Activated effector memory CD4-positive, alpha-beta T cell treated with anti-CD3 and anti-CD28 coated beads, Interleukin-2, amount 50 U/mL, for 16 hours (primary cell): ENCODE data around the gene ADH1A.
"Not testable (repeated sequence)": the region's sequence is repeated elsewhere in the genome, so short reads cannot be mapped to it uniquely, and the experiment has no call there.

Experiments
- DNase-seq: peaks from one replicate; pipeline ENCODE4 v3.0.0-alpha.2; 2020

Gene ADH1A

DNA sequence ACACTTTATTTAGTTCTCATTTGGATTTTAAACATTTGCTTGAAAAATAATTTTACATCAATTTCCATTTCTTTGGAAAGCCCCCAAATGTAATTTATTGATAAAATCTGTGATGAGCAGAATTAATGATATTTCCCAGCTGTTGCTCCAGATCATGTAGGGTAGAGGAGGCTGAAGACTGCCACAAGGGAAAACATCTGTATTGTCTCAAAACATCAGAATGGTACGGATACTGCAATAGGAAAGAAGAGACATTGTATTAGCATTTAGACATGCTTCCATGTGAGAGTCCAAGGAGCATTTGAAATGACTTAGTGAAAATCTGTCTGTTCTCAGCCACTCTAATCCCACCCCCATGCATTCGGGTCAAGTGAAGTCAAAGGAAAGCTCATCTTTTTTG lies 14.4 kb downstream of the ADH1A start:
- no peak for DNase-seq

- no peak for DNase-seq
Observed at GRCh38 chr4:99275885-99276284, 14.9 kb downstream of the ADH1A start.

- no peak for DNase-seq
Observed at GRCh38 chr4:99275050-99275449, 15.7 kb downstream of the ADH1A start.

DNA sequence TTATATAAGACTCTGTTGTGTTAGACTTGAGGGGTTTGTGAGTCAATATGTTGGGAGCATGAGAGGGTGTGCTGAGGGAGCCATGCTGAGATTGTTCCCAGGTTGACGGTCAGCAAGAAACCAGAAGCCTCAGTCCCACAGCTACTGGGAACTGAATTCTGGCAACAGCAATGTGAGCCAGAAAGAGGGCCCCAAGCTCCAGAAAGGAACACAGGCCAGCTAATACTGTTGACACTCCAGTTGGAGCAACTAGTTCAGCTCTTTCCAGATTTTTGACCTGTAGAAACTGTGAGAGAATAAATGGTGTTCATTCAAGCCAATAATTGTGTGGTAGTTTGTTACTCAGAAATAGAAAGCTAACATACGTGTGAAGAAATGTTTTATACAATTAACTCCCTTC lies 17.1 kb downstream of the ADH1A start:
- DNase-seq, result no peak

- no peak for DNase-seq
Observed at GRCh38 chr4:99264927-99265326, 25.9 kb downstream of the ADH1A start.

GRCh38 chr4:99252746-99253145 lies 38.0 kb downstream of the ADH1A start:
- no peak for DNase-seq

GRCh38 chr4:99248714-99249113 lies 42.1 kb downstream of the ADH1A start:
- DNase-seq, result no peak

GRCh38 chr4:99235955-99236354 lies 54.8 kb downstream of the ADH1A start:
- no peak for DNase-seq

DNA sequence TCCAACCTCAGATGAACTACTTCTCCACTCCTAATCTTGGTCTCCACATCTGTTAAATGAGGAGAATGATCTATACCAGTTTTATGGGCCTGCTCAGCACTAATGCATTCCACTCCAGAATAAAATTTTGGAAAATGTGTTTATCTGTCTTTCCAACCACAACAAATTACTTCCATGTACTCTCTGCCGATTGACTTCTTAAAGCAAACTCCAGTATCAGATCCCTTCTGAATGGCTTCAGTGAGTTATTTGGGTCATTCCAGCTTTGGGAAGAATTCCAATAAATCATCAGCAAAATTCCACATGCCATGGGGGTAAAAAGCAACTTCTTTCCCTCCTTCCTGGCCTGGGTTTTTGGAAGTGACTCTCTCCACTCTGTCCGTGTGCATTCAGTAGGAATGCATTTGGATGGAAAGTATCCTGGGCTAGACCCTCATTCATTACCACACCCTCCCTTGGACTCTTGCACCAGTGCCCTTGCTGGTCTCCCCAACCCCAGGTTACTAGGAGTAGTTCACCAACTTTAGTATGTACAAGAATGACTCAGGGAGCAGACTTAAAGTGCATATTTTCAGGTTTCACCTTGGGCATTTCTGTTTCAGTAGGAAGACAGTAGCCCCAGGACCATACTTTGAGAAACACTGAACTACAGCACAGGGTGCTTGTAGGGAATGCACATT lies 56.3 kb downstream of the ADH1A start:
- DNase-seq, result no peak

DNA sequence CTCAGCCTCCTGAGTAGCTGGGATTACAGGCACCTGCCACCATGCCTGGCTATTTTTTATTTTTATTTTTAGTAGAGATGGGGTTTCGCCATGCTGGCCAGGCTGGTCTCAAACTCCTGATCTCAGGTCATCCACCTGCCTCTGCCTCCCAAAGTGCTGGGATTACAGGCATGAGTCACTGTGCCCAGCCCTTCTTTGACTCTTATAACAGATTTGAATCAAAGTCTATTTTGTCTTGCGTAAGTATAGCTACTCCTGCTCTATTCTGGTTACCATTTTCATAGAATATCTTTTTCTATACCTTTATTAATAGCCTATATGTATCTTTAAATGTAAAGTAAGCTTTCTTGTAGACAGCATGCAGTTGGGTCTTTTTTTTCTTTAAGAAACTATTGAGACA lies 57.4 kb downstream of the ADH1A start:
- DNase-seq, result not testable (repeated sequence)

DNA sequence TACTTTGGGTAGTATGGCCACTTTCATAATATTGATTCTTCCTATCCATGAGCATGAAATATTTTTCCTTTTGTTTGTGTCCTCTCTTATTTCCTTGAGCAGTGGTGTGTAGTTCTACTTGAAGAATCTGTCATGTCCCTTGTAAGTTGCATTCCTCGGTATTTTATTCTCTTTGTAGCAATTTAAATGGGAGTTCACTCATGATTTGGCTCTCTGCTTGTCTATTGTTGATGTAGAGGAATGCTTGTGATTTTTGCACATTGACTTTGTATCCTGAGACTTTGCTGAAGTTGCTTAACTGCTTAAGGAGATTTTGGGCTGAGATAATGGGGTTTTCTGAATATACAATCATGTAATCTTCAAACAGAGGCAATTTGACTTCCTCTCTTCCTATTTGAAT lies 62.1 kb downstream of the ADH1A start:
- DNase-seq, result not testable (repeated sequence)

GRCh38 chr4:99227646-99228045 lies 63.1 kb downstream of the ADH1A start:
- DNase-seq, result not testable (repeated sequence)
